IMR-90 (cell line): Measurements from ENCODE around the gene DDX39A. TPM values are rescaled to one million over a fixed set of nuclear protein-coding genes. Genes with fewer than 3 reads are reported as not detected.

ENCODE experiments used
- ATAC-seq: fragments of 200-7000 bp; cut with Tn5 transposase; 2 replicates; pipeline ENCODE4 v1.9.1; 2020; ENCODE audit warnings: low read depth, mild to moderate bottlenecking, moderate library complexity
- BruUV-seq: library from RNA; stranded (reverse); fragments of 400-500 nt; replicated peaks from 2 replicates; lab custom pipeline; 2021; lab: Mats Ljungman, UMichigan
- CTCF ChIA-PET: fragments of 300-600 bp; formaldehyde crosslinking; extraction: SDS; loops from one replicate; lab custom pipeline; 2021; ENCODE audit warnings: antibody characterized with exemption; lab: Yijun Ruan, JAX
- POLR2A ChIA-PET: fragments of 300-600 bp; sonication (Branson Sonifier 250); formaldehyde crosslinking; loops from one replicate; lab custom pipeline; 2022; ENCODE audit warnings: antibody characterized with exemption; ENCODE audit not compliant: unreplicated experiment; lab: Charles Lee
- DNase-seq: peaks from one replicate; pipeline ENCODE4 v3.0.0; 2013
- H2AFZ ChIP-seq: replicated peaks from 2 replicates; pipeline ENCODE3; 2013; ENCODE audit warnings: low read length, mild to moderate bottlenecking; ENCODE audit not compliant: poor library complexity
- H2AK5ac ChIP-seq: 2 replicates; pipeline ENCODE4 v1.6.1; 2013; ENCODE audit warnings: low read depth, low read length, inconsistent platforms
- H2AK9ac ChIP-seq: replicated peaks from 2 replicates; pipeline ENCODE3; 2013; ENCODE audit warnings: mild to moderate bottlenecking, low read depth, low read length, moderate library complexity; ENCODE audit not compliant: poor library complexity
- H2BK120ac ChIP-seq: 2 replicates; pipeline ENCODE4 v1.6.1; 2013; ENCODE audit warnings: low read depth, low read length, inconsistent platforms
- H2BK15ac ChIP-seq: 3 replicates; pipeline ENCODE4 v1.6.1; 2013; ENCODE audit warnings: low read depth, low read length, inconsistent platforms
- H2BK20ac ChIP-seq: 2 replicates; pipeline ENCODE4 v1.6.1; 2013; ENCODE audit warnings: low read depth, mild to moderate bottlenecking, inconsistent platforms, low read length, moderate library complexity
- H2BK5ac ChIP-seq: 2 replicates; pipeline ENCODE4 v1.6.1; 2013; ENCODE audit warnings: mild to moderate bottlenecking, low read depth, low read length, inconsistent platforms; ENCODE audit not compliant: poor library complexity, severe bottlenecking
- H3K14ac ChIP-seq: replicated peaks from 2 replicates; pipeline ENCODE4 v1.6.1; 2013; ENCODE audit warnings: low read depth, low read length, inconsistent platforms
- H3K18ac ChIP-seq: 2 replicates; pipeline ENCODE4 v1.6.1; 2013; ENCODE audit warnings: low read depth, low read length, control low read depth
- H3K23ac ChIP-seq: 2 replicates; pipeline ENCODE4 v1.6.1; 2013; ENCODE audit warnings: low read depth, low read length, inconsistent platforms
- H3K27ac ChIP-seq: 2 replicates; pipeline ENCODE4 v1.5.1; 2013; ENCODE audit warnings: mild to moderate bottlenecking, control low read depth, low read length; ENCODE audit not compliant: insufficient read depth
- H3K27me3 ChIP-seq: 2 replicates; pipeline ENCODE4 v1.6.1; 2013; ENCODE audit warnings: low read length; ENCODE audit not compliant: control insufficient read depth, insufficient read depth
- H3K36me3 ChIP-seq: 2 replicates; pipeline ENCODE4 v1.6.1; 2013; ENCODE audit warnings: low read length, mixed read lengths; ENCODE audit not compliant: control insufficient read depth, insufficient read depth
- H3K4ac ChIP-seq: 2 replicates; pipeline ENCODE4 v1.6.1; 2013; ENCODE audit warnings: low read depth, low read length, inconsistent platforms
- H3K4me1 ChIP-seq: 2 replicates; pipeline ENCODE4 v1.6.1; 2013; ENCODE audit warnings: low read length, mixed read lengths; ENCODE audit not compliant: control insufficient read depth, insufficient read depth
- H3K4me2 ChIP-seq: 2 replicates; pipeline ENCODE4 v1.6.1; 2013; ENCODE audit warnings: low read depth, mild to moderate bottlenecking, control low read depth, low read length, moderate library complexity
- H3K4me3 ChIP-seq: 2 replicates; pipeline ENCODE4 v1.5.1; 2013; ENCODE audit warnings: low read depth, mild to moderate bottlenecking, control low read depth, low read length, moderate library complexity; ENCODE audit not compliant: insufficient read depth
- H3K56ac ChIP-seq: 2 replicates; pipeline ENCODE4 v1.6.1; 2013; ENCODE audit warnings: low read length, inconsistent platforms; ENCODE audit not compliant: insufficient read depth; ENCODE audit errors: extremely low read depth
- H3K79me1 ChIP-seq, 2 experiments: 2 replicates each; pipeline ENCODE4 v1.6.1; 2013; ENCODE audit warnings: low read length in 2 of 2, inconsistent platforms in 1 of 2, low read depth in 1 of 2
- H3K9ac ChIP-seq: 2 replicates; pipeline ENCODE4 v1.6.1; 2013; ENCODE audit warnings: low read depth, low read length, control low read depth
- H3K9me1 ChIP-seq: 2 replicates; pipeline ENCODE4 v1.6.1; 2013; ENCODE audit warnings: low read length, inconsistent platforms; ENCODE audit not compliant: insufficient read depth
- H3K9me3 ChIP-seq: 2 replicates; pipeline ENCODE4 v1.6.1; 2013; ENCODE audit warnings: low read length; ENCODE audit not compliant: control insufficient read depth, insufficient read depth
- H4K20me1 ChIP-seq: 2 replicates; pipeline ENCODE4 v1.6.1; 2013; ENCODE audit warnings: low read length, inconsistent platforms; ENCODE audit not compliant: insufficient read depth
- H4K5ac ChIP-seq: 2 replicates; pipeline ENCODE4 v1.6.1; 2013; ENCODE audit warnings: mild to moderate bottlenecking, low read depth, low read length, control low read depth
- H4K8ac ChIP-seq, 2 experiments: 2 replicates each; pipeline ENCODE4 v1.6.1; 2013; ENCODE audit warnings: low read depth in 2 of 2, low read length in 2 of 2, control low read depth in 1 of 2, inconsistent platforms in 1 of 2
- H4K91ac ChIP-seq: 2 replicates; pipeline ENCODE4 v1.6.1; 2013; ENCODE audit warnings: low read depth, low read length, inconsistent platforms; ENCODE audit not compliant: insufficient read depth
- BHLHE40 ChIP-seq: fragments of 150-350 bp; IDR thresholded peaks from 2 replicates; pipeline ENCODE4 v1.6.1; 2016; ENCODE audit warnings: mild to moderate bottlenecking, low read depth, low read length
- CEBPB ChIP-seq: IDR thresholded peaks from 2 replicates; pipeline ENCODE4 v1.6.1; 2012; ENCODE audit warnings: low read depth, low read length, improper control_type of control experiment
- CHD1 ChIP-seq: IDR thresholded peaks from 2 replicates; pipeline ENCODE4 v1.6.1; 2012; ENCODE audit warnings: low read depth, low read length, improper control_type of control experiment
- FOS ChIP-seq: fragments of 150-350 bp; IDR thresholded peaks from 2 replicates; pipeline ENCODE4 v1.6.1; 2016; ENCODE audit warnings: low read depth, low read length
- MAFK ChIP-seq: IDR thresholded peaks from 2 replicates; pipeline ENCODE4 v1.6.1; 2012; ENCODE audit warnings: low read depth, low read length, improper control_type of control experiment
- MAZ ChIP-seq: IDR thresholded peaks from 2 replicates; pipeline ENCODE4 v1.6.1; 2012; ENCODE audit warnings: low read depth, mild to moderate bottlenecking, low read length, improper control_type of control experiment, moderate library complexity, borderline replicate concordance
- MXI1 ChIP-seq: IDR thresholded peaks from 2 replicates; pipeline ENCODE4 v1.6.1; 2012; ENCODE audit warnings: low read depth, mild to moderate bottlenecking, low read length, moderate library complexity, borderline replicate concordance
- NFE2L2 ChIP-seq: fragments of 150-350 bp; IDR thresholded peaks from 2 replicates; pipeline ENCODE4 v1.6.1; 2016; ENCODE audit warnings: low read depth, mild to moderate bottlenecking, low read length
- POLR2A ChIP-seq: IDR thresholded peaks from 2 replicates; pipeline ENCODE4 v1.6.1; 2012; ENCODE audit warnings: mild to moderate bottlenecking, low read depth, low read length
- RAD21 ChIP-seq: IDR thresholded peaks from 2 replicates; pipeline ENCODE4 v1.6.1; 2012; ENCODE audit warnings: low read length, improper control_type of control experiment
- RCOR1 ChIP-seq: IDR thresholded peaks from 2 replicates; pipeline ENCODE4 v1.6.1; 2012; ENCODE audit warnings: mild to moderate bottlenecking, low read length, improper control_type of control experiment; ENCODE audit not compliant: insufficient replicate concordance
- RFX5 ChIP-seq: IDR thresholded peaks from 2 replicates; pipeline ENCODE4 v1.8.0; 2012; ENCODE audit warnings: low read depth, mild to moderate bottlenecking, low read length, moderate library complexity
- SMC3 ChIP-seq: fragments of 150-350 bp; IDR thresholded peaks from 2 replicates; pipeline ENCODE4 v1.6.1; 2016; ENCODE audit warnings: low read depth, mild to moderate bottlenecking, antibody characterized with exemption, low read length, moderate library complexity
- WGBS, 2 experiments: methylation state at CpG; one replicate each; pipeline versions ENCODE4 v1.1.5 to v1.1.7; 2013; ENCODE audit warnings: missing lambda C conversion rate in 2 of 2; ENCODE audit not compliant: insufficient read length in 1 of 2; ENCODE audit errors: extremely low coverage in 2 of 2; 5-methylcytosine and 5-hydroxymethylcytosine counted together
- dilution Hi-C: fragments of 300-500 bp; cut with HindIII; formaldehyde crosslinking; loops from one replicate; pipeline ENCODE4 v1.14.3; 2018; ENCODE audit warnings: low sequenced_read_pairs; ENCODE audit not compliant: unreplicated experiment
- in situ Hi-C: fragments of 300-500 bp; cut with MboI; formaldehyde crosslinking; loops from 3 replicates; pipeline ENCODE4 v1.14.3; 2019; ENCODE audit warnings: low sequenced_read_pairs, inconsistent platforms, mixed read lengths
- intact Hi-C: fragments of 100-400 bp; cut with micrococcal nuclease; formaldehyde crosslinking; loops from 2 replicates; pipeline ENCODE4 v1.10.0; 2022
- polyA plus RNA-seq, 3 experiments: library from polyadenylated mRNA; depleted of rRNA; stranded (reverse); fragments of >200 nt; gene quantifications; 2 replicates each; pipeline ENCODE4 v1.2.3, GENCODE V29; 2012; ENCODE audit warnings: low replicate concordance in 1 of 3
- total RNA-seq: library from RNA; depleted of rRNA; stranded (reverse); fragments of >200 nt; gene quantifications from 2 replicates; pipeline ENCODE4 v1.2.3, GENCODE V29; 2012
- TF ChIP-seq, protein P1 (sequence below): fragments of 150-350 bp; IDR thresholded peaks from 2 replicates; pipeline ENCODE4 v1.6.1; 2016; ENCODE audit warnings: low read depth, mild to moderate bottlenecking, low read length, moderate library complexity, borderline replicate concordance
- TF ChIP-seq, protein P2 (sequence below): fragments of 150-350 bp; IDR thresholded peaks from 2 replicates; pipeline ENCODE4 v1.6.1; 2017; ENCODE audit warnings: mild to moderate bottlenecking, antibody characterized with exemption, low read length, low read depth
- TF ChIP-seq, protein P3 (sequence below): conservative IDR thresholded peaks from 2 replicates; pipeline ENCODE4 v1.5.1; 2012; ENCODE audit warnings: mild to moderate bottlenecking, low read depth, low read length, improper control_type of control experiment

DDX39A gene
- total and polyA plus RNA-seq, 2 of the 4 experiments (the other 2 are of a cell fraction), result 82.5 to 83.0 TPM

DNA sequence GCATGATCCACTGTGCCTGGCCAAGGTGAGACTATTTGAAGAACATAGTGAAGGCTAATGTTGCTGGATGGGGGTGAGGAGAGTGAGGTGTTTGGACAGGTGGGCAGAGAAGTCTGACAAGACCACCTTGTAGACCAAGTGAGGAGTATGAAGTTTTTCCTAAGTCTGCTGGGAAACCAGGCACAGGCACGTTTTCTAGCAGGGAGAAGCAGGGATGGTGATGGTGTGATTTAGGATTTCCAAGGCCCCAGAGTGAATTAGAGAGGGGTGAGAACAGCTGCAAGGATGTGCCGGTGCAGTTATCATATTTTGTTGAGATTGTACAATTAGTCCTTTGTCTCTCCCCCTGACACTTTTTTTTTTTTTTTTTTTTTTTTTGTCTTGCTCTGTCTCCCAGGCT lies 8.3 kb upstream of the DDX39A start:
- Histone ChIP-seq H3K14ac (no peak overlapping the region), H4K20me1 (no peaks in the 10 kb centered on the region), H3K18ac (no peak overlapping the region), H3K79me1 (peaks cover 0 to under 1% of the 10 kb centered on the region in 2 experiments; a peak in 2 of 4 replicates), H3K9ac (no peak overlapping the region), H3K36me3 (no peaks in the 10 kb centered on the region), H2BK15ac (no peak overlapping the region), H2BK5ac (no peak overlapping the region), H3K4me1 (no peaks in the 10 kb centered on the region), H2AK9ac (no peak overlapping the region), H3K56ac (no peak overlapping the region), H2BK20ac (no peak overlapping the region), H3K4me2 (no peak overlapping the region), H3K9me1 (0 out of 2 replicates have a peak, but pooled peaks cover 2% of the 10 kb centered on the region), H3K23ac (no peak overlapping the region), H4K5ac (no peak overlapping the region), H2AFZ (no peak overlapping the region), H4K8ac (no peak overlapping the region), H2BK120ac (no peak overlapping the region), H3K27ac (no peak overlapping the region), H3K9me3 (no peaks in the 10 kb centered on the region), H3K4ac (no peak overlapping the region), H4K91ac (no peak overlapping the region), H3K4me3 (no peak overlapping the region), H2AK5ac (no peak overlapping the region), H3K27me3 (peaks cover 2% of the 10 kb centered on the region; the same call in 1 of the 2 replicates)
- POLR2A ChIA-PET, result no interaction called here
- intact Hi-C loops (no loop called here), in situ Hi-C loops (no loop called here), dilution Hi-C loops (no loop called here)
- no CpG with 5 or more reads among the region's 2 CpGs for WGBS, 2 experiments
- no TSS peak for BruUV-seq
- no peak for DNase-seq
- CTCF ChIA-PET, result no interaction called here
- TF ChIP-seq RCOR1, result no peak
- TF ChIP-seq MXI1, result no peak
- TF ChIP-seq, protein P1, sequence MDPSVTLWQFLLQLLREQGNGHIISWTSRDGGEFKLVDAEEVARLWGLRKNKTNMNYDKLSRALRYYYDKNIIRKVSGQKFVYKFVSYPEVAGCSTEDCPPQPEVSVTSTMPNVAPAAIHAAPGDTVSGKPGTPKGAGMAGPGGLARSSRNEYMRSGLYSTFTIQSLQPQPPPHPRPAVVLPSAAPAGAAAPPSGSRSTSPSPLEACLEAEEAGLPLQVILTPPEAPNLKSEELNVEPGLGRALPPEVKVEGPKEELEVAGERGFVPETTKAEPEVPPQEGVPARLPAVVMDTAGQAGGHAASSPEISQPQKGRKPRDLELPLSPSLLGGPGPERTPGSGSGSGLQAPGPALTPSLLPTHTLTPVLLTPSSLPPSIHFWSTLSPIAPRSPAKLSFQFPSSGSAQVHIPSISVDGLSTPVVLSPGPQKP, result no peak
- no peak for TF ChIP-seq RFX5
- TF ChIP-seq, protein P2, sequence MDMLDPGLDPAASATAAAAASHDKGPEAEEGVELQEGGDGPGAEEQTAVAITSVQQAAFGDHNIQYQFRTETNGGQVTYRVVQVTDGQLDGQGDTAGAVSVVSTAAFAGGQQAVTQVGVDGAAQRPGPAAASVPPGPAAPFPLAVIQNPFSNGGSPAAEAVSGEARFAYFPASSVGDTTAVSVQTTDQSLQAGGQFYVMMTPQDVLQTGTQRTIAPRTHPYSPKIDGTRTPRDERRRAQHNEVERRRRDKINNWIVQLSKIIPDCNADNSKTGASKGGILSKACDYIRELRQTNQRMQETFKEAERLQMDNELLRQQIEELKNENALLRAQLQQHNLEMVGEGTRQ, result no peak
- no peak for TF ChIP-seq RAD21
- no peak for TF ChIP-seq CEBPB
- TF ChIP-seq MAZ, result no peak
- TF ChIP-seq, protein P3, sequence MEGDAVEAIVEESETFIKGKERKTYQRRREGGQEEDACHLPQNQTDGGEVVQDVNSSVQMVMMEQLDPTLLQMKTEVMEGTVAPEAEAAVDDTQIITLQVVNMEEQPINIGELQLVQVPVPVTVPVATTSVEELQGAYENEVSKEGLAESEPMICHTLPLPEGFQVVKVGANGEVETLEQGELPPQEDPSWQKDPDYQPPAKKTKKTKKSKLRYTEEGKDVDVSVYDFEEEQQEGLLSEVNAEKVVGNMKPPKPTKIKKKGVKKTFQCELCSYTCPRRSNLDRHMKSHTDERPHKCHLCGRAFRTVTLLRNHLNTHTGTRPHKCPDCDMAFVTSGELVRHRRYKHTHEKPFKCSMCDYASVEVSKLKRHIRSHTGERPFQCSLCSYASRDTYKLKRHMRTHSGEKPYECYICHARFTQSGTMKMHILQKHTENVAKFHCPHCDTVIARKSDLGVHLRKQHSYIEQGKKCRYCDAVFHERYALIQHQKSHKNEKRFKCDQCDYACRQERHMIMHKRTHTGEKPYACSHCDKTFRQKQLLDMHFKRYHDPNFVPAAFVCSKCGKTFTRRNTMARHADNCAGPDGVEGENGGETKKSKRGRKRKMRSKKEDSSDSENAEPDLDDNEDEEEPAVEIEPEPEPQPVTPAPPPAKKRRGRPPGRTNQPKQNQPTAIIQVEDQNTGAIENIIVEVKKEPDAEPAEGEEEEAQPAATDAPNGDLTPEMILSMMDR, result no peak
- no peak for TF ChIP-seq MAFK
- no peak for TF ChIP-seq POLR2A
- no peak for TF ChIP-seq FOS
- no peak for TF ChIP-seq CHD1
- TF ChIP-seq NFE2L2, result no peak
- no peak for TF ChIP-seq SMC3
- TF ChIP-seq BHLHE40, result no peak
- ATAC-seq, result no peak
